Brain microvascular endothelial cell (primary cell): ENCODE results near the gene NISCH.

Experiments used
- DNase-seq: peaks from one replicate; pipeline ENCODE4 v3.0.0-alpha.2; 2020
- H3K27ac ChIP-seq: fragments of 250-450 bp; sonication (Bioruptor Pico); 2 replicates; pipeline ENCODE4 v1.5.1; 2020; ENCODE audit warnings: mild to moderate bottlenecking, moderate library complexity
- H3K27me3 ChIP-seq: fragments of 250-450 bp; sonication (Bioruptor Pico); replicated peaks from 2 replicates; pipeline ENCODE4 v1.5.1; 2020; ENCODE audit warnings: mild to moderate bottlenecking
- H3K36me3 ChIP-seq: fragments of 250-450 bp; sonication (Bioruptor Pico); replicated peaks from 2 replicates; pipeline ENCODE4 v1.5.1; 2020; ENCODE audit warnings: mild to moderate bottlenecking
- H3K4me3 ChIP-seq: 2 replicates; pipeline ENCODE4 v1.5.1; 2011; ENCODE audit warnings: low read depth, mild to moderate bottlenecking, control low read depth, low read length, moderate library complexity
- in situ Hi-C: cut with HindIII; loops from 2 replicates; pipeline ENCODE4 v1.10.0; 2017; ENCODE audit warnings: low sequenced_read_pairs, low pct_ligation_motif_present
- TF ChIP-seq, protein P1 (sequence below): IDR thresholded peaks from 2 replicates; pipeline ENCODE4 v1.5.1; 2011; ENCODE audit warnings: low read depth, mild to moderate bottlenecking, moderate library complexity, low read length, control low read depth, inconsistent platforms; ENCODE audit errors: missing control alignments

NISCH gene

DNA sequence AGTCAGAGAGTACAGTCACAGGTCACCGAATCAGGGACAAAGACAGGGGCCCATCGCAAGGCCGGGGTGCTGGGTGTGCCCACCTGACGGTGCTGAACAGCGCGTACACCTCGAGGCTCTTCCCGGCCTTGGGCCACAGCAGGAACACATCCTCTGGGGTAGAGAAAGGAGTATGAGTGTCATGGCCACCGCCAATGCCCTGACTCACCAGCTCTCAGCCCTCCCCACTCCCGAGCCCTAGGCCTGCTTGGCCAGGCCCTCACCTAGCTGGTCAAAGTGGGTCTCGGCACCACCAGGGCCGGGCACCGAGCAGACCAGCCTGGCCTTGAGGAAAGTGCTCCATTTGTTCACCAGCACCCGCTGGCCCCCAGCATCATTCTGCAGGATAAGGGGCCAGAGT lies 14.7 kb upstream of the NISCH start:
- no peak overlapping the region for H3K27ac ChIP-seq
- H3K27me3 ChIP-seq, result no peaks in the 10 kb centered on the region
- TF ChIP-seq, protein P1, sequence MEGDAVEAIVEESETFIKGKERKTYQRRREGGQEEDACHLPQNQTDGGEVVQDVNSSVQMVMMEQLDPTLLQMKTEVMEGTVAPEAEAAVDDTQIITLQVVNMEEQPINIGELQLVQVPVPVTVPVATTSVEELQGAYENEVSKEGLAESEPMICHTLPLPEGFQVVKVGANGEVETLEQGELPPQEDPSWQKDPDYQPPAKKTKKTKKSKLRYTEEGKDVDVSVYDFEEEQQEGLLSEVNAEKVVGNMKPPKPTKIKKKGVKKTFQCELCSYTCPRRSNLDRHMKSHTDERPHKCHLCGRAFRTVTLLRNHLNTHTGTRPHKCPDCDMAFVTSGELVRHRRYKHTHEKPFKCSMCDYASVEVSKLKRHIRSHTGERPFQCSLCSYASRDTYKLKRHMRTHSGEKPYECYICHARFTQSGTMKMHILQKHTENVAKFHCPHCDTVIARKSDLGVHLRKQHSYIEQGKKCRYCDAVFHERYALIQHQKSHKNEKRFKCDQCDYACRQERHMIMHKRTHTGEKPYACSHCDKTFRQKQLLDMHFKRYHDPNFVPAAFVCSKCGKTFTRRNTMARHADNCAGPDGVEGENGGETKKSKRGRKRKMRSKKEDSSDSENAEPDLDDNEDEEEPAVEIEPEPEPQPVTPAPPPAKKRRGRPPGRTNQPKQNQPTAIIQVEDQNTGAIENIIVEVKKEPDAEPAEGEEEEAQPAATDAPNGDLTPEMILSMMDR, result no peak
- H3K36me3 ChIP-seq, result no peaks in the 10 kb centered on the region
- in situ Hi-C loops, result no loop called here
- no peak for DNase-seq
- H3K4me3 ChIP-seq, result no peak overlapping the region

DNA sequence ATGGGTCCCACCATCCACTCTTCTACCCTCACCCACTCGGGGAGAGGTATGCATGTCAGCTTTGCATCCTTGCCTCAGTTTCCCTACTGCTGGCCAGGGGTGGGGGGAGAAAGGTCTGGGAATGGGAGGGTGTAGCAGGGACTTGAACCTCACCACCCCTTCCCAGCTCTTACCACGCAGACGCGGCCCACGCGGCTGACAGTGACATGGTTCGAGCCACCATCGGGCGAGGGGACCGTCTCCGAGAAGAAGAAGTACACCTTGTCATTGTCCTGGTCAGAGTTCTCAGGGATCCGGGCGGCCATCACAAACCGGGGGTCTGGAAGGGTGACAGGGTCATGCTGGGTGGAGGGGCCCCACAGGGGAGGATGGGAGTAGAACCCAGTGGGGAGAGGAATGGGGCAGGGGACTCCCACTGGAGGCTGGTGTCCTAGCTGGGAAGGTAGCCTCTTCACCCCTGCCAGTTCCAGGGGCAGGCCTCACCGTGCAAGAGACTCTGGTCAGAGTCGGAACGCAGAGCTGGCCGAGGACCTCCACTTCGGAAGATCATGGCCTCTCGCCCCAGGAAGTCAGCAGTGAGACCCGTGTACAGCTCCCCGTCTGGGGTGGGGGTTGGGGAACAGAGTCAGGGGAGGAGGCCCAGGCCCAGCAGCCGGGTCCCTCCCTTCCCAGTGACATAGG lies 14.2 kb upstream of the NISCH start:
- TF ChIP-seq, protein P1, result no peak
- in situ Hi-C loops, result no loop called here

DNA sequence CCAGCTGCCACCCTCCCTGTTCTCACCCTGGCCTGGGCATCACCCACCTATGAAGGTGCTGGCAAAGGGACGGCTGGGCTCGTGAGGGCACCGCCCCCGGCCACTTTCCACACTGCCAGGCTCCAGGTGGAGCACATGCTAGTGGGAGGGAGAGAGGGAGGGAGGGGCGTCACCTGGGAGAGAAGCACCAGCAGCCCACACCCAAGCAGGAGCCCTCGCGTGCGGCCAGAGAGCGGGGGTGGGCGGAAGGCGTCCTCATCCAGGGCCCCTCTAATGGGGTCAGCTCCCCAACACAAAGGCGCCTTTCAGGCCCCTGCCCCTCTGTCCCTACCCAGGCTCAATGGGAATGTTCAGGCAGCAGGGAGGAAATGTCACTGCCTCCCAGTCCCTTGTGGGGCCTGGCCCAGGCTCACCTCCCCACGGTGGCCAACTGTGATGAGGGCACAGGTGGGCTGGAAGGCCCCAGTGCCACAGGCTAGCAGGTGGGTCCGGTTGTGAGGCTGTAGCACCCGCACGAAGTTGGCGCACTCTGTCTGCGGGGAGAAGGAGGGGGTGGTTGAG lies 13.6 kb upstream of the NISCH start:
- no peak overlapping the region for H3K4me3 ChIP-seq
- TF ChIP-seq, protein P1, result no peak
- DNase-seq, result no peak
- H3K27me3 ChIP-seq, result no peaks in the 10 kb centered on the region
- no peak overlapping the region for H3K27ac ChIP-seq
- in situ Hi-C loops, result no loop called here
- no peaks in the 10 kb centered on the region for H3K36me3 ChIP-seq

More for the DNA sequence above, 14.2 kb upstream of the NISCH start:
- Histone ChIP-seq H3K27me3 (no peaks in the 10 kb centered on the region), H3K27ac (no peak overlapping the region), H3K36me3 (no peaks in the 10 kb centered on the region), H3K4me3 (no peak overlapping the region)
- DNase-seq, result no peak

DNA sequence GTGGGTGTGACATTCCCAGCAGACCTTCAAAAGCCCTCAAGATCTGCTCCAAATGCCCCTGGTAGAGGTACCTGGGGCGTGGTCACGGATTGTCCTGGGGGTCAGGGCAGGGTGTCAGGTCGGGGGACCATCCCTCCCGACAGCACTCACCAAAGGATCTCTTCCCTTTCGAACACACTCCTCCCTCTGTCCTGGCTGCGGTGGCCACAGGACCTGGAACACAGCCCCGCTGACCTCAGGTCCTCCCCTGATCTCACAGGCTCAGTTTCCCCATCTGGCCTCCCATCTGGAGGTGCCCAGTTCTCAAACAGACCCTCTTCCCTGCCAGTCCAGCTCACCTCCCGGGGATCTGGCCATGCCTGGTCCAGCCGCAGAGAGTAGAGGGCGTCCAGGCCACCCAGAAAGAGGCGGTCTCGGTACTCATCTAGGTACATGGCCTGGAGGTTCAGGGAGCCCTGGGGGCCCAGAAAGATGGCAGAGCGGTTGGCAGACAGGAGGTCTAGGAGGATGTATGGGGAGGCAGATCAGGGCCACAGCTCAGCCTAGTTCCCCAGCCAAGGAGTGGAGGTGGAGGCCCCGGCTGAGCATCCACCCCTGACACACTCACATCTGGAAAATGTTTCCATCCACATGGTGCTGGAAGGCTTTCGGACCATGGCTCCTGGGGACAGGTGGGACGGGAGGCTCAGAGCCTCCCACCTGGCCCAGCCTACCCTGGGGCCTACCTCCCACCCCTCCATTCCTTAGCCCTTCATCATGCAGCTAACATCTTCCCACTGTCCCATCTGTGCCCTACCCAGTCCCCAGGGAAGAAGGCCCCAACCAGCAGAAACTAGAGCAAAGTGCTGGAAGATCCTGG lies 12.8 kb upstream of the NISCH start:
- in situ Hi-C loops, result no loop called here
- Histone ChIP-seq H3K36me3 (no peaks in the 10 kb centered on the region), H3K4me3 (no peak overlapping the region), H3K27me3 (no peaks in the 10 kb centered on the region), H3K27ac (no peak overlapping the region)
- DNase-seq, result no peak
- TF ChIP-seq, protein P1, result no peak

DNA sequence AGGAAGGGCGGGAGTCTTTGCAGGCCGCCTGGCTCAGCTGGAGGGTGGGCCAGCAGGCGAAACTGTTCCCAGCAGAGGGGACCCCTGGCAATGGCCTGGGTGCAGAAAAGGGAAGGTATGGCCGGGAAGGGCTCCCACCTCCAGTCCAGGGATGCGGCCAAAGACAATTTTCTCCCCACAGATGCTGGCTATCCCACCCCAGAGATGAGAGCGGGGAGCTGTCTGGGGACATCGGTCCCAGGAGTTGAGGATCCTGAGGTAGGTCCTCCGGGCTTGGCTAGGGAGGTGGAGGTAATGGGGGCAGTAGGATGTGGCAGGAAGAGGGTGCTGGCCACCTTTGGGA lies 12.2 kb upstream of the NISCH start:
- H3K36me3 ChIP-seq, result no peaks in the 10 kb centered on the region
- H3K27me3 ChIP-seq, result no peaks in the 10 kb centered on the region
- H3K27ac ChIP-seq, result no peak overlapping the region
- TF ChIP-seq, protein P1, result no peak
- in situ Hi-C loops, result no loop called here
- H3K4me3 ChIP-seq, result no peak overlapping the region
- DNase-seq, result no peak
